ENCODE results near the gene KCTD12.

GRCh38 chr13:76884186-76884906, 1.9 kb downstream of the KCTD12 start:
- TF ChIP-seq CTCF (conservative IDR thresholded peaks at IDR 0.05; ENCODE audit: low read length) (no peak), EZH2phosphoT487 (IDR thresholded peaks at IDR 0.05; ENCODE audit: borderline replicate concordance, low read depth, low read length) (no peak)
